GM23338 (cell line): ENCODE measurements around the gene KCNN3. TPM values are rescaled to one million over a fixed set of nuclear protein-coding genes. Genes with fewer than 3 reads are reported as not detected.

ENCODE experiments used
- ATAC-seq: fragments of 200-7000 bp; cut with Tn5 transposase; 3 replicates; pipeline ENCODE4 v1.9.1; 2020
- DNase-seq: peaks from one replicate; pipeline ENCODE4 v3.0.0-alpha.2; 2015; ENCODE audit warnings: low spot score
- H2AFZ ChIP-seq: fragments of 200-600 bp; sonication (generic); 2 replicates; pipeline ENCODE4 v1.8.0; 2016; ENCODE audit warnings: antibody characterized with exemption, mild to moderate bottlenecking, moderate library complexity
- H3F3A ChIP-seq: fragments of 200-600 bp; sonication (generic); replicated peaks from 2 replicates; pipeline ENCODE4 v1.8.0; 2017; ENCODE audit warnings: antibody characterized with exemption, mixed run types, low read depth
- H3K27ac ChIP-seq: fragments of 200-600 bp; sonication (generic); 2 replicates; pipeline ENCODE4 v1.6.1; 2016; ENCODE audit warnings: low read depth
- H3K27me3 ChIP-seq: fragments of 200-600 bp; sonication (generic); 2 replicates; pipeline ENCODE4 v1.8.0; 2016; ENCODE audit warnings: mild to moderate bottlenecking, mixed run types, moderate library complexity; ENCODE audit not compliant: insufficient read depth
- H3K36me3 ChIP-seq: fragments of 200-600 bp; sonication (generic); 2 replicates; pipeline ENCODE4 v1.8.0; 2016; ENCODE audit warnings: mild to moderate bottlenecking; ENCODE audit not compliant: insufficient read depth
- H3K4me1 ChIP-seq: fragments of 200-600 bp; sonication (generic); 2 replicates; pipeline ENCODE4 v1.8.0; 2016; ENCODE audit warnings: mild to moderate bottlenecking, moderate library complexity; ENCODE audit not compliant: insufficient read depth
- H3K4me2 ChIP-seq: fragments of 200-600 bp; sonication (generic); 2 replicates; pipeline ENCODE4 v1.7.1; 2017; ENCODE audit warnings: mixed run types
- H3K4me3 ChIP-seq: fragments of 200-600 bp; sonication (generic); 2 replicates; pipeline ENCODE4 v1.6.1; 2016; ENCODE audit warnings: mixed run types
- H3K79me2 ChIP-seq: fragments of 200-600 bp; sonication (generic); replicated peaks from 2 replicates; pipeline ENCODE4 v1.8.0; 2017; ENCODE audit warnings: mild to moderate bottlenecking; ENCODE audit not compliant: insufficient read depth
- H3K9me2 ChIP-seq: fragments of 200-600 bp; sonication (generic); 2 replicates; pipeline ENCODE4 v1.8.0; 2017; ENCODE audit not compliant: insufficient read depth
- H4K20me1 ChIP-seq: fragments of 200-600 bp; sonication (generic); replicated peaks from 2 replicates; pipeline ENCODE4 v1.8.0; 2017; ENCODE audit warnings: mild to moderate bottlenecking; ENCODE audit not compliant: insufficient read depth
- H3K27ac Mint-ChIP-seq: 2 replicates; pipeline ENCODE4 v1.8.0; 2020; ENCODE audit warnings: inconsistent platforms, mild to moderate bottlenecking, moderate library complexity, mixed read lengths
- H3K27me3 Mint-ChIP-seq: 3 replicates; pipeline ENCODE4 v1.8.0; 2022; ENCODE audit warnings: low read depth, mild to moderate bottlenecking, moderate library complexity, mixed read lengths, inconsistent platforms; ENCODE audit not compliant: insufficient read depth, poor library complexity
- H3K36me3 Mint-ChIP-seq: 3 replicates; pipeline ENCODE4 v1.8.0; 2021; ENCODE audit warnings: low read depth, mild to moderate bottlenecking, inconsistent platforms, moderate library complexity, mixed read lengths
- H3K4me1 Mint-ChIP-seq: 3 replicates; pipeline ENCODE4 v1.8.0; 2020; ENCODE audit warnings: mild to moderate bottlenecking, inconsistent platforms, mixed read lengths
- H3K4me3 Mint-ChIP-seq: 3 replicates; pipeline ENCODE4 v1.8.0; 2021; ENCODE audit warnings: moderate library complexity, mild to moderate bottlenecking, inconsistent platforms, mixed read lengths
- H3K9me3 Mint-ChIP-seq: 3 replicates; pipeline ENCODE4 v1.8.0; 2020; ENCODE audit warnings: moderate library complexity, mild to moderate bottlenecking, inconsistent platforms, mixed read lengths
- CREB1 ChIP-seq: fragments of 250-450 bp; sonication (Bioruptor Pico); IDR thresholded peaks from 2 replicates; pipeline ENCODE4 v1.5.0; 2020; ENCODE audit warnings: low read depth, mild to moderate bottlenecking, moderate library complexity
- EZH2 ChIP-seq: fragments of 200-600 bp; sonication (generic); IDR thresholded peaks from one replicate; pipeline ENCODE4 v1.8.0; 2017; ENCODE audit warnings: antibody characterized with exemption, mild to moderate bottlenecking, low read depth; ENCODE audit not compliant: unreplicated experiment
- EZH2phosphoT487 ChIP-seq: fragments of 200-600 bp; sonication (generic); IDR thresholded peaks from one replicate; pipeline ENCODE4 v1.8.1; 2018; ENCODE audit warnings: antibody characterized with exemption; ENCODE audit not compliant: unreplicated experiment
- JUNB ChIP-seq: IDR thresholded peaks from one replicate; pipeline ENCODE4 v1.6.1; 2016; ENCODE audit warnings: antibody characterized with exemption; ENCODE audit not compliant: unreplicated experiment
- POLR2AphosphoS5 ChIP-seq: IDR thresholded peaks from 2 replicates; pipeline ENCODE4 v1.6.1; 2016; ENCODE audit warnings: antibody characterized with exemption, low read depth
- STAT1 ChIP-seq: IDR thresholded peaks from one replicate; pipeline ENCODE4 v1.6.1; 2016; ENCODE audit warnings: antibody characterized with exemption; ENCODE audit not compliant: unreplicated experiment
- ZNF114 ChIP-seq: fragments of 250-450 bp; sonication (Bioruptor Pico); IDR thresholded peaks from 2 replicates; pipeline ENCODE4 v1.5.0; 2020; ENCODE audit warnings: mild to moderate bottlenecking, moderate library complexity
- ZNF331 ChIP-seq: fragments of 250-450 bp; sonication (Bioruptor Pico); IDR thresholded peaks from 2 replicates; pipeline ENCODE4 v1.5.0; 2020; ENCODE audit warnings: low read depth, mild to moderate bottlenecking, moderate library complexity
- polyA plus RNA-seq: library from polyadenylated mRNA; unstranded; fragments of >200 nt; fragmentation: Nextera tagmentation; extraction: Ambion mirVana; gene quantifications from 2 replicates; pipeline ENCODE4 v1.2.1, GENCODE V29; 2016
- total RNA-seq: library from RNA; depleted of rRNA; stranded (reverse); fragments of >200 nt; shearing (Covaris generic); gene quantifications from 2 replicates; pipeline ENCODE4 v1.2.3, GENCODE V29; 2014
- TF ChIP-seq, protein P1 (sequence below), 2 experiments: fragments of 200-600 bp in 1 of 2; sonication (generic) in 1 of 2; conservative IDR thresholded peaks; 2 replicates each; pipeline versions ENCODE4 v1.5.1 to v1.6.1; 2016 to 2017; ENCODE audit warnings: antibody characterized with exemption in 2 of 2, low read depth in 2 of 2, mild to moderate bottlenecking in 2 of 2, moderate library complexity in 1 of 2
- TF ChIP-seq, protein P2 (sequence below): IDR thresholded peaks from one replicate; pipeline ENCODE4 v1.6.1; 2018; ENCODE audit warnings: antibody characterized with exemption; ENCODE audit not compliant: unreplicated experiment

The KCNN3 gene
- total and polyA plus RNA-seq, 2 experiments from 2014 or later, result 1.9 to 3.0 TPM

DNA sequence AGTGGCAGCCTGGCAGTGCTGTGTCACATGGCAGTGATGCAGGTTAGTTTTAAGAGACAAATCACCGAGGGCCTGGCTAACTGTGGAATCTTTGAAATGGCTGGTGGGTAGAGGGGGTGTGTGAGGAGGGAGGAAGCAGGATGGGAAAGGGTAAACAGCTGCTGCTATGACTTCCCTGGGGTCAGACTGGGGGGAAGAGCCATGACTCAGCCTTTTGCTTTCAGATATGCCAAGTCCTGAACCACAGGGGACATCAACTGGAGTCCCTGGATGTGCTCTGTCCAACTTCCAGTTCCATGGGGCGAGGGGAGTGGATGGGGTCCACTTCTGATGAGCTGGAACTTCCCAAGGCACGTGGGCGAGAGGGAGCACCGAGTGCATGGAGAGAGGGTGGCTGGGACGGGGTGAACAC is 141.0 kb downstream of the KCNN3 start (continued):
- no peak for TF ChIP-seq STAT1
- TF ChIP-seq JUNB, result no peak
- no peak for TF ChIP-seq CREB1
- no peak for TF ChIP-seq EZH2phosphoT487
- no peak for TF ChIP-seq EZH2
- TF ChIP-seq, protein P1, sequence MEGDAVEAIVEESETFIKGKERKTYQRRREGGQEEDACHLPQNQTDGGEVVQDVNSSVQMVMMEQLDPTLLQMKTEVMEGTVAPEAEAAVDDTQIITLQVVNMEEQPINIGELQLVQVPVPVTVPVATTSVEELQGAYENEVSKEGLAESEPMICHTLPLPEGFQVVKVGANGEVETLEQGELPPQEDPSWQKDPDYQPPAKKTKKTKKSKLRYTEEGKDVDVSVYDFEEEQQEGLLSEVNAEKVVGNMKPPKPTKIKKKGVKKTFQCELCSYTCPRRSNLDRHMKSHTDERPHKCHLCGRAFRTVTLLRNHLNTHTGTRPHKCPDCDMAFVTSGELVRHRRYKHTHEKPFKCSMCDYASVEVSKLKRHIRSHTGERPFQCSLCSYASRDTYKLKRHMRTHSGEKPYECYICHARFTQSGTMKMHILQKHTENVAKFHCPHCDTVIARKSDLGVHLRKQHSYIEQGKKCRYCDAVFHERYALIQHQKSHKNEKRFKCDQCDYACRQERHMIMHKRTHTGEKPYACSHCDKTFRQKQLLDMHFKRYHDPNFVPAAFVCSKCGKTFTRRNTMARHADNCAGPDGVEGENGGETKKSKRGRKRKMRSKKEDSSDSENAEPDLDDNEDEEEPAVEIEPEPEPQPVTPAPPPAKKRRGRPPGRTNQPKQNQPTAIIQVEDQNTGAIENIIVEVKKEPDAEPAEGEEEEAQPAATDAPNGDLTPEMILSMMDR (conservative IDR thresholded peaks at IDR 0.05; ENCODE audit: low read depth in 2 of 2), result no peak
- no peak for TF ChIP-seq POLR2AphosphoS5
- no peak for TF ChIP-seq ZNF114 (CRISPR knock-in tag)
- no peak for TF ChIP-seq ZNF331 (CRISPR knock-in tag)

DNA sequence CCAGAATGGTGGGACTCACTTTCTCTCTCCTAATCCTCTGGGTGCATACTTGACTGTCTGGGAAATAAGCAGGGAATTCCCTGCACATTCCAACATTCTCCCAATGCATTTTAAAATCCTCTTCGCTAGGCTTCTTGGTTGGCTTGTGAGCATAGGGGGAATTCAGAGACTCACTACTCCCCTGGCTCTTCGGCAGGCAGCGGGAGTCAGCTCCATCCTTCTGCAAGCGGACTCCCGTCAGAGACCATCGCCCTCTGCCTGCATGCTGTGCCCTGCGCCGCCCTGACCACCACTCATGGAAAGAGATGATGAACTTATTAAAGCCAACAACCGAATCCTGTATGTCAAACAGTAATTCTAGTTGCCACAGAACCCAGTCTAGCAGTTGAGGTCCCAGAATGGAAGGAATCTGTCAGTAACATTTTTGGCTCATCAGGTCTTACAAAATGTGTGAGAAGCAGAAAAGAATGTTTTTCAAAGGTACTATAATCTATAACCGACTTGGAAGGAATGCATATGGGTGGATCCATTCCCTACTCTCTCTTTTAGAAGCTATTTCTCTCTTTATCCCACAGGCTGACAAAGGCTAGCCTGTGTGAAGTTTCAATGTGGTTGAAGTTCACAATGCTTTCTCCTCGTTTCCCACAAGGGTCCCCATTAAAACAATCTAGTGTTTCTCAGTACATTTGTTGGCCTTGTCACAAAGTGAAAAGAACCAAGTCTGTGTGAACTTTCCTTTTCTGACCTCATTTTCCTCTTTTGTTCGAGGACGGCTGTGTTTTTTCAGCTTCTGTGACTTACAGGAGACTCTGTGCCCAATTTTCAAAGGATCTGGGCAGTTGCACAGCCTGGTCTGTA is 143.0 kb downstream of the KCNN3 start:
- no peak overlapping the region for H3K27ac Mint-ChIP-seq
- TF ChIP-seq, protein P2, sequence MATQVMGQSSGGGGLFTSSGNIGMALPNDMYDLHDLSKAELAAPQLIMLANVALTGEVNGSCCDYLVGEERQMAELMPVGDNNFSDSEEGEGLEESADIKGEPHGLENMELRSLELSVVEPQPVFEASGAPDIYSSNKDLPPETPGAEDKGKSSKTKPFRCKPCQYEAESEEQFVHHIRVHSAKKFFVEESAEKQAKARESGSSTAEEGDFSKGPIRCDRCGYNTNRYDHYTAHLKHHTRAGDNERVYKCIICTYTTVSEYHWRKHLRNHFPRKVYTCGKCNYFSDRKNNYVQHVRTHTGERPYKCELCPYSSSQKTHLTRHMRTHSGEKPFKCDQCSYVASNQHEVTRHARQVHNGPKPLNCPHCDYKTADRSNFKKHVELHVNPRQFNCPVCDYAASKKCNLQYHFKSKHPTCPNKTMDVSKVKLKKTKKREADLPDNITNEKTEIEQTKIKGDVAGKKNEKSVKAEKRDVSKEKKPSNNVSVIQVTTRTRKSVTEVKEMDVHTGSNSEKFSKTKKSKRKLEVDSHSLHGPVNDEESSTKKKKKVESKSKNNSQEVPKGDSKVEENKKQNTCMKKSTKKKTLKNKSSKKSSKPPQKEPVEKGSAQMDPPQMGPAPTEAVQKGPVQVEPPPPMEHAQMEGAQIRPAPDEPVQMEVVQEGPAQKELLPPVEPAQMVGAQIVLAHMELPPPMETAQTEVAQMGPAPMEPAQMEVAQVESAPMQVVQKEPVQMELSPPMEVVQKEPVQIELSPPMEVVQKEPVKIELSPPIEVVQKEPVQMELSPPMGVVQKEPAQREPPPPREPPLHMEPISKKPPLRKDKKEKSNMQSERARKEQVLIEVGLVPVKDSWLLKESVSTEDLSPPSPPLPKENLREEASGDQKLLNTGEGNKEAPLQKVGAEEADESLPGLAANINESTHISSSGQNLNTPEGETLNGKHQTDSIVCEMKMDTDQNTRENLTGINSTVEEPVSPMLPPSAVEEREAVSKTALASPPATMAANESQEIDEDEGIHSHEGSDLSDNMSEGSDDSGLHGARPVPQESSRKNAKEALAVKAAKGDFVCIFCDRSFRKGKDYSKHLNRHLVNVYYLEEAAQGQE, result no peak
- TF ChIP-seq, protein P1 (conservative IDR thresholded peaks at IDR 0.05; ENCODE audit: low read depth in 2 of 2), result peak; percentile 20 to 33; a peak in 3 of 4 replicates
- Histone ChIP-seq H3K36me3 (no peaks in the 10 kb centered on the region), H2AFZ (no peak overlapping the region), H3K27me3 (no peaks in the 10 kb centered on the region), H3F3A (no peaks in the 10 kb centered on the region), H3K79me2 (no peaks in the 10 kb centered on the region), H3K27ac (no peak overlapping the region), H3K4me1 (peaks cover 16% of the 10 kb centered on the region), H4K20me1 (no peaks in the 10 kb centered on the region), H3K4me3 (no peak overlapping the region), H3K9me2 (no peaks in the 10 kb centered on the region), H3K4me2 (no peak overlapping the region)
- peaks cover 44% of the 10 kb centered on the region for H3K4me1 Mint-ChIP-seq
- no peaks in the 10 kb centered on the region for H3K36me3 Mint-ChIP-seq
- peaks cover 3% of the 10 kb centered on the region for H3K27me3 Mint-ChIP-seq
- no peaks in the 10 kb centered on the region; the same call in 2 of the 3 replicates for H3K9me3 Mint-ChIP-seq
- H3K4me3 Mint-ChIP-seq, result no peak overlapping the region
- ATAC-seq (peak; percentile 34), DNase-seq (peak; percentile 27)
